SK-N-MC (cell line): ENCODE results near the gene SLC11A1.

Experiments
- EZH2 ChIP-seq: fragments of 200-600 bp; sonication (generic); IDR thresholded peaks from one replicate; pipeline ENCODE4 v1.6.1; 2017; ENCODE audit warnings: antibody characterized with exemption
- POLR2AphosphoS5 ChIP-seq: IDR thresholded peaks from 2 replicates; pipeline ENCODE4 v1.6.1; 2012; ENCODE audit warnings: mild to moderate bottlenecking, low read depth, low read length, borderline replicate concordance

- no peak for TF ChIP-seq POLR2AphosphoS5
- TF ChIP-seq EZH2: no peak
These were observed 23.1 kb downstream of the SLC11A1 start for GRCh38 chr2:218405086-218405745.
